ENCODE results near the gene TMEM184B. TPM values are rescaled to one million over a fixed set of nuclear protein-coding genes. Genes with fewer than 3 reads are reported as not detected.

The TMEM184B gene
- polyA plus RNA-seq, 2 of the 4 experiments (the other 2 are of a cell fraction): 22.2 to 36.8 TPM

GRCh38 chr22:38226853-38227649 lies 45.8 kb downstream of the TMEM184B start:
- ChIA-PET CTCF (interaction anchor here (0.6 to 0.7 kb wide), 2 partner anchors 51 to 112 kb away, joined by 3 read pairs; no protein-coding TSS in a partner anchor), POLR2A (no interaction called here)
- WGBS (ENCODE audit: missing lambda C conversion rate): 91% methylated on average over 19 of the region's 25 CpGs
- Histone ChIP-seq H3K4me3 (no peak overlapping the region), H3K27ac (peak overlapping the region; percentile 93 to 95), H3K4me2 (no peak overlapping the region; the same call in 2 of the 3 replicates), H3K4me1 (peaks cover 51% of the 10 kb centered on the region), H3K9me3 (no peaks in the 10 kb centered on the region)
- TF ChIP-seq RCOR1 (IDR thresholded peaks at IDR 0.05; ENCODE audit: low read depth, low read length): no peak
- no peak for TF ChIP-seq POLR2AphosphoS2 (conservative IDR thresholded peaks at IDR 0.05; ENCODE audit: low read length)
- DNase-seq (ENCODE audit: low read depth in 1 of 2, low spot score in 1 of 2): no peak
- ATAC-seq: no peak
- FAIRE-seq: no peak

DNA sequence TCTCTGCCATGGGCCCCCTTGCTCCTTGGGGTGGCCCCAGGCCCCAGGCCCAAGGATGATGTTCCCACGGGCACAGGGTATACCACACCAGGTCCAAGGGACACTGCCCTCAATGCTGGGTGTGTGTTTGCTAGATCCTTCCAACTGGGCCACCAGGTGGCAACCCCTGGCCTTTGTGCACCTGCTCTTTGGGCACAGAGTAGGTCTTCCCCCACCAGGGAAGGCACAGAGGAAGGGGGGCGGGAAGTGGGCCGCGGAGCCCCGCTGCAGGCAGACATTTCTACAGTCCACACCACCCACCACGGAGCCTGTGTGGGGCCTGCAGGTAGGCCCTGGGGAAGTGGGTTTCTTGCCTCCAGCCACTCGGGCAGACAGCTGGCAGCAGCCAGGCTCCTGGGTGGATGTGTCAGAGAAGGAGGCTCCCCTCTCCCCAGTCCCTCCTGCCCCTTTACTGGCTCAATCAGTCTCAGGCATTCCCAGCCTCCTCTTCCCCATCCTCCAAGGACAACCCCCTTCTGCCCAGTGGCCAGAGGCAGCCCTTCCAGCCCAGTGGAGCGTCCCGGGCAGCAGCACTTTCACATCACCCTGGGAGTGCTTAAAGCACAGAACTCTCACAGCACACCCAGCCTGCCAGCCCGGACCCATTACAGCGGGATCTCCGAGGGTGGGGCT lies 49.4 kb downstream of the TMEM184B start:
- Histone ChIP-seq H3K4me1 (peaks cover 64% of the 10 kb centered on the region), H3K4me3 (no peak overlapping the region), H3K4me2 (peak overlapping the region; percentile 25; the same call in 1 of the 3 replicates), H3K27ac (peak overlapping the region; percentile 54 to 61; a peak in 4 of 6 replicates), H3K9me3 (no peaks in the 10 kb centered on the region)
- ATAC-seq (peak in 1 of 2 experiments; percentile 17; a peak in 1 of 6 replicates), FAIRE-seq (no peak), DNase-seq (ENCODE audit: low read depth in 1 of 2, low spot score in 1 of 2) (no peak)
- WGBS (ENCODE audit: missing lambda C conversion rate): 68% methylated on average over 4 of the region's 12 CpGs
- TF ChIP-seq SMC3 (IDR thresholded peaks at IDR 0.05): 0 out of 3 replicates have a peak, but pooled peaks have one; percentile 24
- TF ChIP-seq EP300 (IDR thresholded peaks at IDR 0.05): no peak
- peak; percentile 17; the same call in 1 of the 3 replicates for TF ChIP-seq CTCF (IDR thresholded peaks at IDR 0.05)
- no peak for TF ChIP-seq BHLHE40 (IDR thresholded peaks at IDR 0.05; ENCODE audit: low read depth, low read length)
- no peak for TF ChIP-seq FOSL2 (IDR thresholded peaks at IDR 0.05)
- TF ChIP-seq FOSL2 (CRISPR knock-in tag; IDR thresholded peaks at IDR 0.05): no peak
- TF ChIP-seq MAFK (IDR thresholded peaks at IDR 0.05; ENCODE audit: partially characterized antibody): no peak
- ChIA-PET POLR2A (interaction anchor here (0.6 kb wide), 1 partner anchor 16 kb away, joined by 5 read pairs; no protein-coding TSS in a partner anchor), CTCF (interaction anchor here (0.6 to 1.1 kb wide), 2 partner anchors 78 to 124 kb away, joined by 3 to 4 read pairs; no protein-coding TSS in a partner anchor)

- ChIA-PET POLR2A (no interaction called here), CTCF (interaction anchor here (0.6 to 1.1 kb wide), 3 partner anchors 78 to 123 kb away, joined by 3 to 4 read pairs (median 3); no protein-coding TSS in a partner anchor)
- Histone ChIP-seq H3K4me3 (no peak overlapping the region), H3K4me1 (peaks cover 64% of the 10 kb centered on the region), H3K9me3 (no peaks in the 10 kb centered on the region), H3K27ac (peak overlapping the region; percentile 54 to 61; a peak in 4 of 6 replicates), H3K4me2 (peak overlapping the region; percentile 25; the same call in 1 of the 3 replicates)
- WGBS (ENCODE audit: missing lambda C conversion rate): 48% methylated on average over 7 of the region's 8 CpGs
- TF ChIP-seq RCOR1 (IDR thresholded peaks at IDR 0.05; ENCODE audit: low read depth, low read length) (no peak), FOSL2 (IDR thresholded peaks at IDR 0.05) (no peak), FOSL2 (CRISPR knock-in tag; IDR thresholded peaks at IDR 0.05) (no peak), ZC3H11A (IDR thresholded peaks at IDR 0.05) (no peak), HOXA7 (CRISPR knock-in tag; IDR thresholded peaks at IDR 0.05) (no peak)
- TF ChIP-seq, protein P1, sequence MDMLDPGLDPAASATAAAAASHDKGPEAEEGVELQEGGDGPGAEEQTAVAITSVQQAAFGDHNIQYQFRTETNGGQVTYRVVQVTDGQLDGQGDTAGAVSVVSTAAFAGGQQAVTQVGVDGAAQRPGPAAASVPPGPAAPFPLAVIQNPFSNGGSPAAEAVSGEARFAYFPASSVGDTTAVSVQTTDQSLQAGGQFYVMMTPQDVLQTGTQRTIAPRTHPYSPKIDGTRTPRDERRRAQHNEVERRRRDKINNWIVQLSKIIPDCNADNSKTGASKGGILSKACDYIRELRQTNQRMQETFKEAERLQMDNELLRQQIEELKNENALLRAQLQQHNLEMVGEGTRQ (IDR thresholded peaks at IDR 0.05): no peak
- DNase-seq (ENCODE audit: low read depth in 1 of 2, low spot score in 1 of 2) (no peak), FAIRE-seq (no peak), ATAC-seq (no peak)
These were observed 50.1 kb downstream of the TMEM184B start for GRCh38 chr22:38222797-38223119.
